Measurements from ENCODE around the gene NEK1. TPM values are rescaled to one million over a fixed set of nuclear protein-coding genes. Genes with fewer than 3 reads are reported as not detected.

Gene NEK1
- total RNA-seq, 1 experiment from 2014 or later: 12.3 TPM

- H3K4me2 ChIP-seq (ENCODE audit: insufficient read depth, insufficient read length, low read length): no peak overlapping the region
- no peaks in the 10 kb centered on the region for H3K27me3 Mint-ChIP-seq (ENCODE audit: low read depth)
- H4K20me1 ChIP-seq (ENCODE audit: control insufficient read depth, insufficient read depth, insufficient read length): no peaks in the 10 kb centered on the region
- no peaks in the 10 kb centered on the region for H3K23me2 ChIP-seq (ENCODE audit: insufficient read length, low read depth, low read length, poor library complexity, severe bottlenecking)
- H3K23ac ChIP-seq (ENCODE audit: insufficient read length, low read depth, low read length): no peak overlapping the region
- no peaks in the 10 kb centered on the region for H3K27me3 ChIP-seq (ENCODE audit: insufficient read depth, low read length)
- WGBS (ENCODE audit: extremely low coverage, insufficient read length, low lambda C conversion rate): no CpG with 5 or more reads among the region's 11 CpGs
- no peak overlapping the region for H2BK20ac ChIP-seq (ENCODE audit: low read depth, low read length, poor library complexity, severe bottlenecking)
- peaks cover 2% of the 10 kb centered on the region; the same call in 1 of the 2 replicates for H3K79me2 ChIP-seq (ENCODE audit: insufficient read depth, low read length)
- H4K5ac ChIP-seq (ENCODE audit: insufficient read length, low read depth, low read length): no peak overlapping the region
- H3K36me3 Mint-ChIP-seq (ENCODE audit: insufficient read depth in 1 of 3, low read depth in 3 of 3): peaks cover 2 to 21% (median 8%) of the 10 kb centered on the region in 3 experiments; a peak in 6 of 7 replicates
- H3K4me3 Mint-ChIP-seq: no peak overlapping the region
- H3K9me3 Mint-ChIP-seq: no peaks in the 10 kb centered on the region
- no peaks in the 10 kb centered on the region for H3K9me3 ChIP-seq (ENCODE audit: control insufficient read depth, low read depth, low read length)
- no peak overlapping the region for H3K4ac ChIP-seq (ENCODE audit: low read depth, low read length)
- H2BK120ac ChIP-seq (ENCODE audit: low read depth, low read length, poor library complexity, severe bottlenecking): no peak overlapping the region
- DNase-seq: no peak
- no peak overlapping the region for H2BK12ac ChIP-seq (ENCODE audit: insufficient read length, low read depth, low read length)
- H4K91ac ChIP-seq (ENCODE audit: insufficient read length, low read depth, low read length): no peak overlapping the region
- H3K18ac ChIP-seq (ENCODE audit: insufficient read length, low read depth, low read length): no peak overlapping the region
- H3K27ac Mint-ChIP-seq: no peak overlapping the region
- H3K4me1 Mint-ChIP-seq: no peaks in the 10 kb centered on the region
- no peak overlapping the region for H4K8ac ChIP-seq (replicated peaks; ENCODE audit: insufficient read length, low read depth, low read length)
- H3K14ac ChIP-seq (ENCODE audit: insufficient read depth, low read length): no peak overlapping the region
- no peak overlapping the region for H2AK5ac ChIP-seq (ENCODE audit: insufficient read length, low read length)
- H3K9ac ChIP-seq (ENCODE audit: extremely low read depth, insufficient read length, low read length): no peak overlapping the region
- H2BK15ac ChIP-seq (ENCODE audit: low read depth, low read length): no peak overlapping the region
- no peak overlapping the region for H2AFZ ChIP-seq (ENCODE audit: low read length)
- no peaks in the 10 kb centered on the region for H3K4me1 ChIP-seq (ENCODE audit: insufficient read depth, low read length)
- no peak overlapping the region for H3K56ac ChIP-seq (ENCODE audit: insufficient read length, low read depth, low read length)
- no peak overlapping the region for H2BK5ac ChIP-seq (ENCODE audit: insufficient read length, low read length)
- no peak for TF ChIP-seq CTCF (conservative IDR thresholded peaks at IDR 0.05)
- no peak overlapping the region for H3T11ph ChIP-seq (ENCODE audit: low read length)
- no peak overlapping the region for H3K27ac ChIP-seq (ENCODE audit: insufficient read length, low read depth, low read length)
- H3K79me1 ChIP-seq (ENCODE audit: insufficient read depth, low read depth, low read length, poor library complexity, severe bottlenecking): no peaks in the 10 kb centered on the region
Observed at GRCh38 chr4:169632896-169633295, 20.5 kb upstream of the NEK1 start.

Measured in H9 (cell line).